ENCODE measurements around the gene LYRM4. TPM values are rescaled to one million over a fixed set of nuclear protein-coding genes. Genes with fewer than 3 reads are reported as not detected.

The LYRM4 gene
- total and polyA plus RNA-seq, 2 experiments from 2014 or later: 51.0 to 62.0 TPM

DNA sequence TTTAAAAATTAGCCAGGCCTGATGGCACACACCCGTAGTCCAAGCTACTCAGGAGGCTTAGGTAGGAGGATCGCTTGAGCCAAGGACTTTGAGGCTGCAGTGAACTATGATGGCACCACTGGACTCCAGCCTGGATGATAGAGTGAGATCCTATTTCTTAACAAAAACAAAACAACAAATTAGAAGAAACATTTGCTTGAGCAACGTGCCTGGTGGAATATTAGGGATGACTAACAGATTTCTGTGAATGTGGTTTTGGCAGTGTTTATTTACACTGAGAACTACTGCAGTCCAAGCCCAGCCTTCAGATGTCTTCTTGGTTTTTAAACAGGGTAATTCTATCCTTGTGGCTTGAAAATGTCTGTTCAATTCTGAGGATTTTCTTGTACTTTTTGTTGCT lies 166.4 kb downstream of the LYRM4 start:
- no peak for ATAC-seq
- H3F3A ChIP-seq (replicated peaks; ENCODE audit: low read depth): no peaks in the 10 kb centered on the region
- H3K27me3 ChIP-seq (ENCODE audit: insufficient read depth): no peaks in the 10 kb centered on the region
- no peak for TF ChIP-seq POLR2AphosphoS5 (IDR thresholded peaks at IDR 0.05; ENCODE audit: low read depth)
- TF ChIP-seq NANOG (IDR thresholded peaks at IDR 0.05; ENCODE audit: borderline replicate concordance): no peak
- TF ChIP-seq ZNF331 (CRISPR knock-in tag; IDR thresholded peaks at IDR 0.05; ENCODE audit: low read depth): no peak
- TF ChIP-seq, protein P1, sequence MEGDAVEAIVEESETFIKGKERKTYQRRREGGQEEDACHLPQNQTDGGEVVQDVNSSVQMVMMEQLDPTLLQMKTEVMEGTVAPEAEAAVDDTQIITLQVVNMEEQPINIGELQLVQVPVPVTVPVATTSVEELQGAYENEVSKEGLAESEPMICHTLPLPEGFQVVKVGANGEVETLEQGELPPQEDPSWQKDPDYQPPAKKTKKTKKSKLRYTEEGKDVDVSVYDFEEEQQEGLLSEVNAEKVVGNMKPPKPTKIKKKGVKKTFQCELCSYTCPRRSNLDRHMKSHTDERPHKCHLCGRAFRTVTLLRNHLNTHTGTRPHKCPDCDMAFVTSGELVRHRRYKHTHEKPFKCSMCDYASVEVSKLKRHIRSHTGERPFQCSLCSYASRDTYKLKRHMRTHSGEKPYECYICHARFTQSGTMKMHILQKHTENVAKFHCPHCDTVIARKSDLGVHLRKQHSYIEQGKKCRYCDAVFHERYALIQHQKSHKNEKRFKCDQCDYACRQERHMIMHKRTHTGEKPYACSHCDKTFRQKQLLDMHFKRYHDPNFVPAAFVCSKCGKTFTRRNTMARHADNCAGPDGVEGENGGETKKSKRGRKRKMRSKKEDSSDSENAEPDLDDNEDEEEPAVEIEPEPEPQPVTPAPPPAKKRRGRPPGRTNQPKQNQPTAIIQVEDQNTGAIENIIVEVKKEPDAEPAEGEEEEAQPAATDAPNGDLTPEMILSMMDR (conservative IDR thresholded peaks at IDR 0.05; ENCODE audit: low read depth in 2 of 2): no peak
- TF ChIP-seq, protein P2, sequence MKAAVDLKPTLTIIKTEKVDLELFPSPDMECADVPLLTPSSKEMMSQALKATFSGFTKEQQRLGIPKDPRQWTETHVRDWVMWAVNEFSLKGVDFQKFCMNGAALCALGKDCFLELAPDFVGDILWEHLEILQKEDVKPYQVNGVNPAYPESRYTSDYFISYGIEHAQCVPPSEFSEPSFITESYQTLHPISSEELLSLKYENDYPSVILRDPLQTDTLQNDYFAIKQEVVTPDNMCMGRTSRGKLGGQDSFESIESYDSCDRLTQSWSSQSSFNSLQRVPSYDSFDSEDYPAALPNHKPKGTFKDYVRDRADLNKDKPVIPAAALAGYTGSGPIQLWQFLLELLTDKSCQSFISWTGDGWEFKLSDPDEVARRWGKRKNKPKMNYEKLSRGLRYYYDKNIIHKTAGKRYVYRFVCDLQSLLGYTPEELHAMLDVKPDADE (IDR thresholded peaks at IDR 0.05): no peak
- TF ChIP-seq, protein P3, sequence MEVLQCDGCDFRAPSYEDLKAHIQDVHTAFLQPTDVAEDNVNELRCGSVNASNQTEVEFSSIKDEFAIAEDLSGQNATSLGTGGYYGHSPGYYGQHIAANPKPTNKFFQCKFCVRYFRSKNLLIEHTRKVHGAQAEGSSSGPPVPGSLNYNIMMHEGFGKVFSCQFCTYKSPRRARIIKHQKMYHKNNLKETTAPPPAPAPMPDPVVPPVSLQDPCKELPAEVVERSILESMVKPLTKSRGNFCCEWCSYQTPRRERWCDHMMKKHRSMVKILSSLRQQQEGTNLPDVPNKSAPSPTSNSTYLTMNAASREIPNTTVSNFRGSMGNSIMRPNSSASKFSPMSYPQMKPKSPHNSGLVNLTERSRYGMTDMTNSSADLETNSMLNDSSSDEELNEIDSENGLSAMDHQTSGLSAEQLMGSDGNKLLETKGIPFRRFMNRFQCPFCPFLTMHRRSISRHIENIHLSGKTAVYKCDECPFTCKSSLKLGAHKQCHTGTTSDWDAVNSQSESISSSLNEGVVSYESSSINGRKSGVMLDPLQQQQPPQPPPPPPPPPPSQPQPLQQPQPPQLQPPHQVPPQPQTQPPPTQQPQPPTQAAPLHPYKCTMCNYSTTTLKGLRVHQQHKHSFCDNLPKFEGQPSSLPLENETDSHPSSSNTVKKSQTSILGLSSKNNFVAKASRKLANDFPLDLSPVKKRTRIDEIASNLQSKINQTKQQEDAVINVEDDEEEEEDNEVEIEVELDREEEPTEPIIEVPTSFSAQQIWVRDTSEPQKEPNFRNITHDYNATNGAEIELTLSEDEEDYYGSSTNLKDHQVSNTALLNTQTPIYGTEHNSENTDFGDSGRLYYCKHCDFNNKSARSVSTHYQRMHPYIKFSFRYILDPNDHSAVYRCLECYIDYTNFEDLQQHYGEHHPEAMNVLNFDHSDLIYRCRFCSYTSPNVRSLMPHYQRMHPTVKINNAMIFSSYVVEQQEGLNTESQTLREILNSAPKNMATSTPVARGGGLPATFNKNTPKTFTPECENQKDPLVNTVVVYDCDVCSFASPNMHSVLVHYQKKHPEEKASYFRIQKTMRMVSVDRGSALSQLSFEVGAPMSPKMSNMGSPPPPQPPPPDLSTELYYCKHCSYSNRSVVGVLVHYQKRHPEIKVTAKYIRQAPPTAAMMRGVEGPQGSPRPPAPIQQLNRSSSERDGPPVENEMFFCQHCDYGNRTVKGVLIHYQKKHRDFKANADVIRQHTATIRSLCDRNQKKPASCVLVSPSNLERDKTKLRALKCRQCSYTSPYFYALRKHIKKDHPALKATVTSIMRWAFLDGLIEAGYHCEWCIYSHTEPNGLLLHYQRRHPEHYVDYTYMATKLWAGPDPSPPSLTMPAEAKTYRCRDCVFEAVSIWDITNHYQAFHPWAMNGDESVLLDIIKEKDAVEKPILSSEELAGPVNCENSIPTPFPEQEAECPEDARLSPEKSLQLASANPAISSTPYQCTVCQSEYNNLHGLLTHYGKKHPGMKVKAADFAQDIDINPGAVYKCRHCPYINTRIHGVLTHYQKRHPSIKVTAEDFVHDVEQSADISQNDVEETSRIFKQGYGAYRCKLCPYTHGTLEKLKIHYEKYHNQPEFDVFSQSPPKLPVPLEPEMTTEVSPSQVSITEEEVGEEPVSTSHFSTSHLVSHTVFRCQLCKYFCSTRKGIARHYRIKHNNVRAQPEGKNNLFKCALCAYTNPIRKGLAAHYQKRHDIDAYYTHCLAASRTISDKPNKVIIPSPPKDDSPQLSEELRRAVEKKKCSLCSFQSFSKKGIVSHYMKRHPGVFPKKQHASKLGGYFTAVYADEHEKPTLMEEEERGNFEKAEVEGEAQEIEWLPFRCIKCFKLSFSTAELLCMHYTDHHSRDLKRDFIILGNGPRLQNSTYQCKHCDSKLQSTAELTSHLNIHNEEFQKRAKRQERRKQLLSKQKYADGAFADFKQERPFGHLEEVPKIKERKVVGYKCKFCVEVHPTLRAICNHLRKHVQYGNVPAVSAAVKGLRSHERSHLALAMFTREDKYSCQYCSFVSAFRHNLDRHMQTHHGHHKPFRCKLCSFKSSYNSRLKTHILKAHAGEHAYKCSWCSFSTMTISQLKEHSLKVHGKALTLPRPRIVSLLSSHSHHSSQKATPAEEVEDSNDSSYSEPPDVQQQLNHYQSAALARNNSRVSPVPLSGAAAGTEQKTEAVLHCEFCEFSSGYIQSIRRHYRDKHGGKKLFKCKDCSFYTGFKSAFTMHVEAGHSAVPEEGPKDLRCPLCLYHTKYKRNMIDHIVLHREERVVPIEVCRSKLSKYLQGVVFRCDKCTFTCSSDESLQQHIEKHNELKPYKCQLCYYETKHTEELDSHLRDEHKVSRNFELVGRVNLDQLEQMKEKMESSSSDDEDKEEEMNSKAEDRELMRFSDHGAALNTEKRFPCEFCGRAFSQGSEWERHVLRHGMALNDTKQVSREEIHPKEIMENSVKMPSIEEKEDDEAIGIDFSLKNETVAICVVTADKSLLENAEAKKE (CRISPR knock-in tag; IDR thresholded peaks at IDR 0.05): no peak
- TF ChIP-seq EZH2phosphoT487 (IDR thresholded peaks at IDR 0.05; ENCODE audit: unreplicated experiment): no peak
- TF ChIP-seq EZH2 (IDR thresholded peaks at IDR 0.05; ENCODE audit: low read depth, unreplicated experiment): no peak
- TF ChIP-seq CREB1 (CRISPR knock-in tag; IDR thresholded peaks at IDR 0.05; ENCODE audit: low read depth): no peak
- TF ChIP-seq, protein P4, sequence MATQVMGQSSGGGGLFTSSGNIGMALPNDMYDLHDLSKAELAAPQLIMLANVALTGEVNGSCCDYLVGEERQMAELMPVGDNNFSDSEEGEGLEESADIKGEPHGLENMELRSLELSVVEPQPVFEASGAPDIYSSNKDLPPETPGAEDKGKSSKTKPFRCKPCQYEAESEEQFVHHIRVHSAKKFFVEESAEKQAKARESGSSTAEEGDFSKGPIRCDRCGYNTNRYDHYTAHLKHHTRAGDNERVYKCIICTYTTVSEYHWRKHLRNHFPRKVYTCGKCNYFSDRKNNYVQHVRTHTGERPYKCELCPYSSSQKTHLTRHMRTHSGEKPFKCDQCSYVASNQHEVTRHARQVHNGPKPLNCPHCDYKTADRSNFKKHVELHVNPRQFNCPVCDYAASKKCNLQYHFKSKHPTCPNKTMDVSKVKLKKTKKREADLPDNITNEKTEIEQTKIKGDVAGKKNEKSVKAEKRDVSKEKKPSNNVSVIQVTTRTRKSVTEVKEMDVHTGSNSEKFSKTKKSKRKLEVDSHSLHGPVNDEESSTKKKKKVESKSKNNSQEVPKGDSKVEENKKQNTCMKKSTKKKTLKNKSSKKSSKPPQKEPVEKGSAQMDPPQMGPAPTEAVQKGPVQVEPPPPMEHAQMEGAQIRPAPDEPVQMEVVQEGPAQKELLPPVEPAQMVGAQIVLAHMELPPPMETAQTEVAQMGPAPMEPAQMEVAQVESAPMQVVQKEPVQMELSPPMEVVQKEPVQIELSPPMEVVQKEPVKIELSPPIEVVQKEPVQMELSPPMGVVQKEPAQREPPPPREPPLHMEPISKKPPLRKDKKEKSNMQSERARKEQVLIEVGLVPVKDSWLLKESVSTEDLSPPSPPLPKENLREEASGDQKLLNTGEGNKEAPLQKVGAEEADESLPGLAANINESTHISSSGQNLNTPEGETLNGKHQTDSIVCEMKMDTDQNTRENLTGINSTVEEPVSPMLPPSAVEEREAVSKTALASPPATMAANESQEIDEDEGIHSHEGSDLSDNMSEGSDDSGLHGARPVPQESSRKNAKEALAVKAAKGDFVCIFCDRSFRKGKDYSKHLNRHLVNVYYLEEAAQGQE (IDR thresholded peaks at IDR 0.05; ENCODE audit: unreplicated experiment): no peak
- no peak for TF ChIP-seq STAT1 (IDR thresholded peaks at IDR 0.05; ENCODE audit: unreplicated experiment)
- no peak for TF ChIP-seq JUNB (IDR thresholded peaks at IDR 0.05; ENCODE audit: unreplicated experiment)
- no peak for TF ChIP-seq ZNF114 (CRISPR knock-in tag; IDR thresholded peaks at IDR 0.05)
- Mint-ChIP-seq H3K27me3 (ENCODE audit: insufficient read depth, low read depth, poor library complexity) (peaks cover 2% of the 10 kb centered on the region), H3K4me1 (0 out of 3 replicates have a peak, but pooled peaks cover 2% of the 10 kb centered on the region), H3K9me3 (no peaks in the 10 kb centered on the region), H3K36me3 (ENCODE audit: low read depth) (no peaks in the 10 kb centered on the region), H3K4me3 (no peak overlapping the region), H3K27ac (no peak overlapping the region)
- H3K36me3 ChIP-seq (ENCODE audit: insufficient read depth): no peaks in the 10 kb centered on the region
- H3K27ac ChIP-seq (ENCODE audit: low read depth): no peak overlapping the region
- H3K79me2 ChIP-seq (replicated peaks; ENCODE audit: insufficient read depth): no peaks in the 10 kb centered on the region
- 0 out of 2 replicates have a peak, but pooled peaks cover 3% of the 10 kb centered on the region for H4K20me1 ChIP-seq (replicated peaks; ENCODE audit: insufficient read depth)
- no peak for DNase-seq (ENCODE audit: low spot score)
- no peak overlapping the region for H3K4me3 ChIP-seq
- H3K9me2 ChIP-seq (ENCODE audit: insufficient read depth): no peaks in the 10 kb centered on the region
- no peaks in the 10 kb centered on the region for H3K4me1 ChIP-seq (ENCODE audit: insufficient read depth)
- H2AFZ ChIP-seq: no peak overlapping the region
- H3K4me2 ChIP-seq: no peak overlapping the region
